Transverse colon (tissue), 4 donors: ENCODE measurements around the gene CADPS.

Experiments used
- POLR2AphosphoS5 ChIP-seq, 3 donors: sonication (generic); formaldehyde crosslinking; IDR thresholded peaks; one replicate each; pipeline ENCODE4 v1.6.1; 2016; ENCODE audit warnings: antibody characterized with exemption in 3 of 3
- TF ChIP-seq, protein P1 (sequence below), 5 experiments: fragments of 200-600 bp in 3 of 5; fragments of 450-650 bp in 2 of 5; sonication (generic) in 3 of 5; IDR thresholded peaks; 1 replicate in 2 of 5; 2 replicates in 3 of 5; pipeline ENCODE4 v1.5.1; 2016 to 2017; ENCODE audit warnings: antibody characterized with exemption in 5 of 5, inconsistent platforms in 3 of 5, mild to moderate bottlenecking in 2 of 5, moderate library complexity in 1 of 5

- TF ChIP-seq, protein P1, sequence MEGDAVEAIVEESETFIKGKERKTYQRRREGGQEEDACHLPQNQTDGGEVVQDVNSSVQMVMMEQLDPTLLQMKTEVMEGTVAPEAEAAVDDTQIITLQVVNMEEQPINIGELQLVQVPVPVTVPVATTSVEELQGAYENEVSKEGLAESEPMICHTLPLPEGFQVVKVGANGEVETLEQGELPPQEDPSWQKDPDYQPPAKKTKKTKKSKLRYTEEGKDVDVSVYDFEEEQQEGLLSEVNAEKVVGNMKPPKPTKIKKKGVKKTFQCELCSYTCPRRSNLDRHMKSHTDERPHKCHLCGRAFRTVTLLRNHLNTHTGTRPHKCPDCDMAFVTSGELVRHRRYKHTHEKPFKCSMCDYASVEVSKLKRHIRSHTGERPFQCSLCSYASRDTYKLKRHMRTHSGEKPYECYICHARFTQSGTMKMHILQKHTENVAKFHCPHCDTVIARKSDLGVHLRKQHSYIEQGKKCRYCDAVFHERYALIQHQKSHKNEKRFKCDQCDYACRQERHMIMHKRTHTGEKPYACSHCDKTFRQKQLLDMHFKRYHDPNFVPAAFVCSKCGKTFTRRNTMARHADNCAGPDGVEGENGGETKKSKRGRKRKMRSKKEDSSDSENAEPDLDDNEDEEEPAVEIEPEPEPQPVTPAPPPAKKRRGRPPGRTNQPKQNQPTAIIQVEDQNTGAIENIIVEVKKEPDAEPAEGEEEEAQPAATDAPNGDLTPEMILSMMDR (IDR thresholded peaks at IDR 0.05) = no peak
- TF ChIP-seq POLR2AphosphoS5 (IDR thresholded peaks at IDR 0.05) = no peak
Measured at GRCh38 chr3:62659660-62660059, 215.6 kb downstream of the CADPS start.
